HEK293T (cell line): ENCODE measurements around the gene UBTD1.

Source experiments
- CTCF ChIA-PET: fragments of 350-600 bp; formaldehyde crosslinking; extraction: SDS; loops from one replicate; lab custom pipeline; 2021; ENCODE audit warnings: antibody characterized with exemption, inconsistent platforms; lab: Yijun Ruan, JAX
- POLR2A ChIA-PET: fragments of 350-600 bp; formaldehyde crosslinking; extraction: SDS; loops from one replicate; lab custom pipeline; 2020; ENCODE audit warnings: antibody characterized with exemption, inconsistent platforms; lab: Yijun Ruan, JAX
- DNase-seq: peaks from one replicate; pipeline ENCODE4 v3.0.0; 2012; ENCODE audit warnings: mixed read lengths; ENCODE audit errors: extremely low spot score
- ARNT ChIP-seq: fragments of 450-650 bp; IDR thresholded peaks from 2 replicates; pipeline ENCODE4 v1.6.1; 2017; ENCODE audit warnings: mild to moderate bottlenecking
- BHLHE40 ChIP-seq: fragments of 450-650 bp; IDR thresholded peaks from 2 replicates; pipeline ENCODE4 v1.6.1; 2016; ENCODE audit warnings: mild to moderate bottlenecking, moderate library complexity, borderline replicate concordance
- CTBP1 ChIP-seq: fragments of 450-650 bp; IDR thresholded peaks from 2 replicates; pipeline ENCODE4 v1.6.1; 2016; ENCODE audit warnings: borderline replicate concordance
- ELF4 ChIP-seq: fragments of 450-650 bp; IDR thresholded peaks from 2 replicates; pipeline ENCODE4 v1.6.1; 2017; ENCODE audit warnings: antibody characterized with exemption
- FOXA1 ChIP-seq: fragments of 450-650 bp; IDR thresholded peaks from 2 replicates; pipeline ENCODE4 v1.6.1; 2016; ENCODE audit warnings: mild to moderate bottlenecking
- FOXK2 ChIP-seq: fragments of 450-650 bp; IDR thresholded peaks from 2 replicates; pipeline ENCODE4 v1.6.1; 2016; ENCODE audit warnings: mild to moderate bottlenecking
- FOXM1 ChIP-seq: fragments of 450-650 bp; IDR thresholded peaks from 2 replicates; pipeline ENCODE4 v1.6.1; 2017; ENCODE audit warnings: mild to moderate bottlenecking, borderline replicate concordance
- HDGF ChIP-seq: fragments of 450-650 bp; IDR thresholded peaks from 2 replicates; pipeline ENCODE4 v1.6.1; 2017; ENCODE audit warnings: antibody characterized with exemption, borderline replicate concordance
- L3MBTL2 ChIP-seq: fragments of 450-650 bp; conservative IDR thresholded peaks from 2 replicates; pipeline ENCODE4 v1.6.1; 2016; ENCODE audit warnings: mild to moderate bottlenecking
- LEF1 ChIP-seq: fragments of 450-650 bp; IDR thresholded peaks from 2 replicates; pipeline ENCODE4 v1.6.1; 2017; ENCODE audit warnings: mild to moderate bottlenecking, borderline replicate concordance
- NFRKB ChIP-seq: fragments of 450-650 bp; IDR thresholded peaks from 2 replicates; pipeline ENCODE4 v1.6.1; 2016; ENCODE audit warnings: mild to moderate bottlenecking, moderate library complexity
- SP1 ChIP-seq: fragments of 450-650 bp; IDR thresholded peaks from 2 replicates; pipeline ENCODE4 v1.6.1; 2017
- SUZ12 ChIP-seq: fragments of 450-650 bp; IDR thresholded peaks from 2 replicates; pipeline ENCODE4 v1.6.1; 2016; ENCODE audit warnings: mild to moderate bottlenecking
- TARDBP ChIP-seq: fragments of 450-650 bp; IDR thresholded peaks from 2 replicates; pipeline ENCODE4 v1.6.1; 2016
- ZNF384 ChIP-seq: fragments of 450-650 bp; IDR thresholded peaks from 2 replicates; pipeline ENCODE4 v1.6.1; 2016
- TF ChIP-seq, protein P1 (sequence below): fragments of 450-650 bp; IDR thresholded peaks from 2 replicates; pipeline ENCODE4 v1.6.1; 2016

UBTD1 gene

DNA sequence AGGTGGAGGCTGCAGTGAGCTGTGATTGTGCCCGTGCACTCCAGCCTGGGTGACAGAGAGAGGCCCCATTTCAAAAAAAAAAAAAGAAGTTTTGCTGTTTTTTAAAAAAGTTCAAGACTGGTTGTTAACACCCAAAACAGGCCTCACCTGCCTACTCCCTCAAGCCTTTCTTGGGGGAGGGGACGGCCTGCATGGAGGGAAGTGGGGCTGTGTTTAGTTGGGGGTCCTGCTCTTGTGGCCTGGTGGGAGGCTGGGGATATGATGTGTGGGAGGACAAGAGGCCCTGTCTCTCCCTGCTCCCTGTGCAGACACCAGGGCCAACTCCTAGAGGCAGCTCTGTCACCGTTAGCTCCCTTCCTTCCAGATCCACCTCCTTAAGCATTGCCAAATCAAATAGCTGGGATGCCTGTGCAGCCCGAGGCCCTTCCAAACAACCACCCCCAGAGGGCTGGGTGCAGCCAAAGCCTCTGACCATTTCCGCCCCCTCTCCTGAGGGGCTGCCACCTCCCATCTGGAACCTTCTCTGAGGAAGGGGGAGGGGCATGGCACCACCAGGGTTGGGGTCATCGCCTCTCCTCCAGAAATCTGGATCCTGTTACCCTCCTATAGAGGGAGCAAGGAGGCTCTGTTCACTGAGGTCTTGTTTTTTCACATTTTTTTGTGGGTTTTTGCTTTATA is 40.9 kb downstream of the UBTD1 start:
- no peak for TF ChIP-seq HDGF
- no peak for TF ChIP-seq NFRKB
- TF ChIP-seq BHLHE40, result no peak
- TF ChIP-seq FOXA1, result no peak
- TF ChIP-seq ZNF384, result no peak
- no peak for TF ChIP-seq FOXM1
- no peak for TF ChIP-seq ARNT
- TF ChIP-seq CTBP1, result no peak
- no peak for TF ChIP-seq L3MBTL2
- TF ChIP-seq SUZ12, result no peak
- TF ChIP-seq, protein P1, sequence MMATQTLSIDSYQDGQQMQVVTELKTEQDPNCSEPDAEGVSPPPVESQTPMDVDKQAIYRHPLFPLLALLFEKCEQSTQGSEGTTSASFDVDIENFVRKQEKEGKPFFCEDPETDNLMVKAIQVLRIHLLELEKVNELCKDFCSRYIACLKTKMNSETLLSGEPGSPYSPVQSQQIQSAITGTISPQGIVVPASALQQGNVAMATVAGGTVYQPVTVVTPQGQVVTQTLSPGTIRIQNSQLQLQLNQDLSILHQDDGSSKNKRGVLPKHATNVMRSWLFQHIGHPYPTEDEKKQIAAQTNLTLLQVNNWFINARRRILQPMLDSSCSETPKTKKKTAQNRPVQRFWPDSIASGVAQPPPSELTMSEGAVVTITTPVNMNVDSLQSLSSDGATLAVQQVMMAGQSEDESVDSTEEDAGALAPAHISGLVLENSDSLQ, result no peak
- no peak for TF ChIP-seq TARDBP
- POLR2A ChIA-PET, result interaction anchor here (0.5 kb wide), 1 partner anchor 125 kb away, joined by 3 read pairs; no protein-coding TSS in a partner anchor
- CTCF ChIA-PET, result interaction anchor here (0.6 to 2.8 kb wide), 2 partner anchors 14 to 245 kb away, joined by 4 to 10 read pairs; no protein-coding TSS in a partner anchor
- DNase-seq, result no peak

DNA sequence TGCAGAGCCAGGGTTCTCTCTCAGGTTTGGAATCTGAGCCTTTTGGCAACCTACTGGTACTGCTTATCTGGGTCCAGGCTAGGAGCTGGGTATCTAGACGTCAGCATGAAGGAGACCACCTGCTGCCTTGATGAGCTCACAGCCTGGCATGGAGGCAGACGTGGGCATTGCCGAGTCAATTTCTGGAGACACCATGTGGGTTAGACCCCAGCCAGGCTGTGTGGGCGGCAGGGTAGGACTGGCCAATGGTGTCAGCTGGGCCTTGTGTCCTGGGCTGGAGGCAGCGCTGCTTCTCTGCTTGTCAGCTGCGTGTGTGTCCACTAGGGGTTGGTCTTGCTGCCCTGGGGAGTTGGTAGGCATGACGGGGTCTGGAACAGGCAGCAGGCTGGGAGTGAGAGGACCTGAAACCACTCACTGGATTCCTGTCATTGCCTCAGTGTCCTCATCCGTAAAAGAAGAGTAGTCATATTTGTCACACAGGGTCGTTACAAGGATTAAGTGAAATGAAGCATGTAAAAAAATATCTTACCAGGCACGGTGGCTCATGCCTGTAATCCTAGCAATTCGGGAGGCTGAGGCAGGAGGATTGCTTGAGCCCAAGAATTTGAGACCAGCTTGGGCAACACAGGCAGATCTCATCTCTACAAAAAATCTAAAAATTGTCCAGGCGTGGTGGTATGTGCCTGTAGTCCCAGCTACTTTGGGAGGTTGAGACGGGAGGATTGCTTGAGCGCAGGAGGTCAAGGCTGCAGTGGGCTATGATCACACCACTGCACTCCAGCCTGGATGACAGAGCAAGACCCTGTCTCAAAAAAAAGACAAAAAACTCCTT is 42.2 kb downstream of the UBTD1 start:
- ChIA-PET POLR2A (interaction anchor here (1.4 to 1.5 kb wide), 2 partner anchors 11 to 44 kb away, joined by 3 to 5 read pairs; no protein-coding TSS in a partner anchor), CTCF (interaction anchor here (0.6 kb wide), 2 partner anchors 247 to 297 kb away, joined by 4 to 7 read pairs; no protein-coding TSS in a partner anchor)
- no peak for DNase-seq
- TF ChIP-seq FOXA1, result no peak
- TF ChIP-seq FOXM1, result no peak
- no peak for TF ChIP-seq FOXK2
- no peak for TF ChIP-seq ZNF384
- TF ChIP-seq LEF1, result no peak
- no peak for TF ChIP-seq CTBP1

DNA sequence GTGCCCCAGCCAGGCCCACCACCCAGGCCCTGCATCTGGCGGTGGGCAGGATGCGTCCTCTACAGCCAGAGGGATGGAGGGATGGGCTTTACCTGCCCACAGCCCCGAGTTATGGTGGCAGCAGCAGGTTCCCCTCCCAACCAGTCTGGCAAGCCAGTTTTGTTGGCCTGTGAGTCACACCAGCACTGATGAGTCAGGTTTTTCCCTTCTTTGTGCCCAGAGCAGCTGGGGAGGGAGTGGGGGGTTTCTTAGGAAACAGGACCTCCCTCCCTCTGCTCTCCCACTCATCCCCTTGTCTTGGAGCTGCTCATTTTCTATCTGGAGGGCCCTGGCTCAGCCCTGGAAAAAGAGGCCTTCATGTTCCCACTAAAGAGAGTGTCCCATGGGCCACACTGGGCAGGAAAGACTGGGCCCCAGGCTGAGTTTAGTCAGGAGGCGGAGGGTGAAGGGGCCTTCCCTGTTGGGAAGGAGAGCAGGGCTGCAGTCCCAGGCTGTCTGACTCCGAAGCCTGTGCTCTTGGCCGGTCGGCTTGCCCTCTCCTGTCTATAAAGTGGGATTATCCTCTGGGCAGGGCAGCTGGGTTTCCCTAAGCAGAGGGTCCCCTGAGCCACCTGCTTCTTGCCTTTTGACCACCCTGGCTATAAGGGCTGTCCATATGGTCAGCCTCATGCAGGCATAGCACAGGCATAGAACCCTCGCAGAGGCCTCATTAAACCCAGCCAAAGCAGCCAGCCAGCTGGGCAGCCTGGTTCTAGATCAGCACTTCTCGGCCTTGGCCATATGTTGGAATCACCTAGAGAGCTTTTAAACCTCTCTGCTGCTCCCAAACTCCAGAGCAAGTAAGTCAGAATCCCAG is 43.7 kb downstream of the UBTD1 start:
- ChIA-PET CTCF (interaction anchor here (0.5 to 0.7 kb wide), 5 partner anchors 16 to 94 kb away, joined by 3 to 4 read pairs (median 3); no protein-coding TSS in a partner anchor), POLR2A (interaction anchor here (0.6 to 1.5 kb wide), 3 partner anchors 9 to 118 kb away, joined by 3 to 5 read pairs (median 3); no protein-coding TSS in a partner anchor)
- TF ChIP-seq, protein P1, result no peak
- TF ChIP-seq CTBP1, result no peak
- TF ChIP-seq BHLHE40, result no peak
- no peak for TF ChIP-seq SUZ12
- no peak for TF ChIP-seq ZNF384
- TF ChIP-seq FOXK2, result no peak
- no peak for TF ChIP-seq HDGF
- TF ChIP-seq ELF4, result no peak
- DNase-seq, result no peak

DNA sequence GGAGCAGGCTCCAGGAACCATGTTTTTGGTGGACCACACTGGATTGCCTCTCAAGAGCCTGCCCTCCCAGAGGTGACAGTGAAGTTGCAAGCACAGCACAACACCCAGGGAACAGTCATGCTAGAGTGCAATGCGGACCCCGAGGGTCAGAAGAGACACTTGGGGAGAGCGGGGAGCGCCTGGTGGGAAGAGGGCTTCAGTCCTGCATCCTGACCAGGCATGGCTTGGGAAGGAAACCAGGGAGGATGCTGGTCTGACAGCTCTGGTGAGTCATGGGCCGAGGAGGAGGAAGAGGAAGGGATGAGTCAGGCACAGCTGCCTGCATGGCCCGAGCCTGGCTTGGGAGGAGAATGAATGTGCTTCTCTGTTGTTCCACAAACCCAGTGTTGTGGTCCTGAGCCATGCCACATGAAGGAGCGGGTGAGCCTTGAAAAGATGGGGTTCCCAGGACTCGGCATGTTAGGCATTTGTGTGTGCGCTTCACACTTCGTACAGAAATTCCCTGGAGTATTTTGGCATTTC is 44.4 kb downstream of the UBTD1 start:
- ChIA-PET POLR2A (interaction anchor here (0.6 kb wide), 1 partner anchor 118 kb away, joined by 3 read pairs; no protein-coding TSS in a partner anchor), CTCF (interaction anchor here (0.6 to 0.7 kb wide), 3 partner anchors 22 to 85 kb away, joined by 3 to 4 read pairs (median 3); no protein-coding TSS in a partner anchor)
- no peak for DNase-seq
- no peak for TF ChIP-seq L3MBTL2

DNA sequence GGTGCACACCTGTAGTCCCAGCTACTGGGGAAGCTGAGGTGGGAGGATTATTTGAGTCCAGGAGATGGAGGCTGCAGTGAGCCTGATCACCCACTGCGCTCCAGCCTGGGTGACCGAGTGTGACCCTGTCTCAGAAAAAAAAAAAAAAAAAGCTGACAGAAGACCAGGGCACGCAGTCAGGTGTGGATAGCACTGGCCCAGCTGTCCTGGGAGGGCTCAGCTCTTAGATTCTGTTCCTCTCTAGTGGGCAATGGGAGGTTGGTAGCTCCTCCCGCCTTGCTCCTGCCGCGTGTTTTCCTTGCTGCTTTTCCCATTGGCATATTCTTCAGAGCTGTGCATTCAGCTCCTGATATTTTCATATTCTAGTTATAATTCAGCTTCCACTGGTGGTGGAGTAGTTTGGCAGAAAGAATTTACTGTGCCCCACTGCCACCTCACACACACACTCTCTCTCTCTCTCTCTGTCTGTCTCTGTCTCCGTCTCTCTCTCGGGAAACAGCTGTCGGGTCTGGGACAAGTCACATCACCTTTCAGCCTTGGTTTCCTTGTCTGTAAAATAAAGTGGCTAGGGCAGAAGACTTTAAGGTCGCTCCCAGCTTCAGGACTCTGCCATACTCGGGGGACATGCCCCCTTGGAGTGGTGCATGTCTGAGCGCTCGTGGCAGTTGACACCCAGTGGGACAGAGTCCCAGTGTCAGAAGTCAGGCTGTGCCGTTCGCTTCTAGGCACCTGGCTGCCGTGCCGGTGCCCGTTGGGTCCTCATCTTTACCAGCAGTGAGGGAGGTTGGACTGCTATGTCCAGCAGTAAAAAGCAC is 47.9 kb downstream of the UBTD1 start:
- ChIA-PET POLR2A (no interaction called here), CTCF (interaction anchor here (0.6 to 1.8 kb wide), 5 partner anchors 12 to 1173 kb away, joined by 3 to 12 read pairs (median 3); no protein-coding TSS in a partner anchor)
- DNase-seq, result no peak
- TF ChIP-seq SP1 (no peak), FOXK2 (no peak), NFRKB (no peak), CTBP1 (no peak), SUZ12 (no peak), ZNF384 (no peak), LEF1 (no peak), TARDBP (no peak), ARNT (no peak), ELF4 (no peak), HDGF (no peak), BHLHE40 (no peak), FOXA1 (no peak), L3MBTL2 (no peak), FOXM1 (no peak)
- TF ChIP-seq, protein P1, result no peak
